Ovary (tissue), 3 donors: Measurements from ENCODE around the gene TCEANC2.

Experiments used
- CTCF ChIP-seq, 3 donors: fragments of 450-650 bp in 2 of 3; fragments of 200-600 bp in 1 of 3; IDR thresholded peaks; one replicate each; pipeline versions ENCODE4 v1.5.1 to v1.8.0; 2016 to 2022; ENCODE audit warnings: antibody characterized with exemption in 3 of 3, mild to moderate bottlenecking in 1 of 3
- EP300 ChIP-seq: sonication (generic); formaldehyde crosslinking; IDR thresholded peaks from one replicate; pipeline ENCODE4 v1.6.1; 2017; ENCODE audit warnings: antibody characterized with exemption
- donor health status: DM: no; HTN: no; CAD: no.

- TF ChIP-seq CTCF (IDR thresholded peaks at IDR 0.05) (no peak), EP300 (no peak)
Observed at GRCh38 chr1:54091666-54092065, 38.3 kb downstream of the TCEANC2 start.
